ENCODE results near the gene CCDC14.

DNA sequence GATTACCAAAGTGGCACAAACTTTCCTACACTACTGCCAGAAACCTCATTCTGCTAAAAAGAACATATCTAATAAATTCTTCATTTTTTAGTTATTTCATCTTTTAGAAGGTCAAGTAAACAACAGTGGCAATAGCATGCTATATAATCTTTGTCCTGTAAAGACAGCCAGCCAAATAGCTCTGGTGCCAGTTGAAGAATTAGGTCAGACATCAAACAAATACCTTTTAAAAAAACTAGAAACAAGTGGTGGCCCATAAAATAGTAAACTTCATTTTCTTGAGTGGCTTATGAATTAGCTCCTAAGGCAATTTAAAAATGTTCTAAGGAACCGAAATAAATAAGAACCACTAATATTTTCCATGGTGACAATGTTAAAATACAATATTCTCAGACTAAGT, 19.5 kb downstream of the CCDC14 start:
- TF ChIP-seq EZH2 (IDR thresholded peaks at IDR 0.05), result no peak
- no peak for TF ChIP-seq POLR2AphosphoS5 (IDR thresholded peaks at IDR 0.05; ENCODE audit: borderline replicate concordance, low read depth, low read length)
